Stimulated activated memory B cell treated with anti-CD40 and anti-IgM and Interleukin-4, amounts not matched to agents 10 μg/mL and 1 μg/mL and 100 μg/mL, for 72 hours (primary cell): Measurements from ENCODE around the gene FER1L5.

Source experiments
- ATAC-seq: fragments of 150-1000 bp; cut with Tn5 transposase; 2 replicates; pipeline ENCODE4 v1.10.0; 2021
- H3K27ac Mint-ChIP-seq: one replicate; pipeline ENCODE4 v1.8.0; 2022; ENCODE audit warnings: mild to moderate bottlenecking, mixed read lengths
- H3K27me3 Mint-ChIP-seq: one replicate; pipeline ENCODE4 v1.8.0; 2022; ENCODE audit warnings: mixed read lengths
- H3K36me3 Mint-ChIP-seq: one replicate; pipeline ENCODE4 v1.8.0; 2022; ENCODE audit warnings: mixed read lengths
- H3K4me1 Mint-ChIP-seq: one replicate; pipeline ENCODE4 v1.8.0; 2022; ENCODE audit warnings: mixed read lengths
- H3K4me3 Mint-ChIP-seq: one replicate; pipeline ENCODE4 v1.8.0; 2022; ENCODE audit warnings: mild to moderate bottlenecking, moderate library complexity, mixed read lengths
- H3K9me3 Mint-ChIP-seq: one replicate; pipeline ENCODE4 v1.8.0; 2022; ENCODE audit warnings: mixed read lengths

The FER1L5 gene

GRCh38 chr2:96727431-96727830 is 84.9 kb downstream of the FER1L5 start:
- Mint-ChIP-seq H3K4me1 (no peaks in the 10 kb centered on the region), H3K36me3 (peaks cover 37% of the 10 kb centered on the region), H3K27ac (no peak overlapping the region)

DNA sequence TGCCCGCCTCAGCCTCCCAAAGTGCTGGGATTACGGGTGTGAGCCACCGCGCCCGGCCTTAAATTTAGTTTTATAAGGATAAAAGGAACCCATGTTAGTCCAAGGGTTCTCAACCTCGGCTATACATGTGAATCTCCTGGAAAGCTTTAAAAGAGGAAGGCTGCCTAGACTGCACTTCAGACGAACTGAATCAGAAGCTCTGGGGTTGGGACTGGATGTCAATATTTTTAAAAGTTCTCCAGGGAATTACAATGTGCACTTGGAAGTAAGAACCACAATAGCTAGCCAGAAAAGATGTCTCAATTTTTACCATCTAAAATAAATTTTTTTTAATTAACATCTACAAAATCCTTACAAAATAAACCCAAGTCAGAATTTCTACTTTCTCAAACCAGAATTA is 87.2 kb downstream of the FER1L5 start:
- Mint-ChIP-seq H3K4me3 (no peak overlapping the region), H3K27me3 (no peaks in the 10 kb centered on the region), H3K27ac (no peak overlapping the region), H3K4me1 (no peaks in the 10 kb centered on the region), H3K9me3 (no peaks in the 10 kb centered on the region), H3K36me3 (peaks cover 52% of the 10 kb centered on the region)
- no peak for ATAC-seq

More at GRCh38 chr2:96727431-96727830, 84.9 kb downstream of the FER1L5 start:
- H3K9me3 Mint-ChIP-seq: no peaks in the 10 kb centered on the region
- no peak overlapping the region for H3K4me3 Mint-ChIP-seq
- ATAC-seq: no peak
- H3K27me3 Mint-ChIP-seq: no peaks in the 10 kb centered on the region

GRCh38 chr2:96730212-96730611 is 87.6 kb downstream of the FER1L5 start:
- ATAC-seq: no peak
- no peak overlapping the region for H3K27ac Mint-ChIP-seq
- H3K9me3 Mint-ChIP-seq: no peaks in the 10 kb centered on the region
- H3K4me1 Mint-ChIP-seq: no peaks in the 10 kb centered on the region
- no peak overlapping the region for H3K4me3 Mint-ChIP-seq
- H3K36me3 Mint-ChIP-seq: peaks cover 57% of the 10 kb centered on the region
- no peaks in the 10 kb centered on the region for H3K27me3 Mint-ChIP-seq

- Mint-ChIP-seq H3K4me1 (peaks cover 10% of the 10 kb centered on the region), H3K27me3 (no peaks in the 10 kb centered on the region), H3K27ac (no peak overlapping the region), H3K4me3 (no peak overlapping the region), H3K9me3 (no peaks in the 10 kb centered on the region), H3K36me3 (peaks cover 46% of the 10 kb centered on the region)
- ATAC-seq: no peak
Observed at GRCh38 chr2:96733931-96734330, 91.4 kb downstream of the FER1L5 start.

- Mint-ChIP-seq H3K27me3 (no peaks in the 10 kb centered on the region), H3K4me3 (no peak overlapping the region), H3K9me3 (no peaks in the 10 kb centered on the region), H3K27ac (no peak overlapping the region), H3K4me1 (peaks cover 21% of the 10 kb centered on the region), H3K36me3 (peaks cover 45% of the 10 kb centered on the region)
- ATAC-seq: no peak
Observed at GRCh38 chr2:96734880-96735583, 92.5 kb downstream of the FER1L5 start.

DNA sequence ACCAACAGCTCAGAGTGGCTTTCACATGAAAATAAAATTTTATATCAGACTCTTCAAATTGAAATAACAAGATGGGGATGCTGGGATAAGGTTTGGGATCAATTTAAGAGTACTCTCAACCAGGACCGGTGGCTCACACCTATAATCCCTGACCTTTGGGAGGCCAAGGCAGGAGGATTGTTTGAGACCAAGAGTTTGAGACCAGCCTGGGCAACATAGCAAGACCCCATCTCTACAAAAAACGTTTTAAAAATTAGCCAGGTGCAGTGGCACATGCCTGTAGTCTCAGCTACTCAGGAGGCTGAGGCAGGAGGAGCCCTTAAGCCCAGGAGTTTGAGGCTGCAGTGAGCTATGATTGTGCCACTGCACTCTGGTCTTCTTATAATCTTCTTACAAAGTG is 94.7 kb downstream of the FER1L5 start:
- H3K4me1 Mint-ChIP-seq: peaks cover 27% of the 10 kb centered on the region
- no peak overlapping the region for H3K27ac Mint-ChIP-seq
- H3K9me3 Mint-ChIP-seq: no peaks in the 10 kb centered on the region
- peaks cover 28% of the 10 kb centered on the region for H3K36me3 Mint-ChIP-seq
- no peak overlapping the region for H3K4me3 Mint-ChIP-seq
- H3K27me3 Mint-ChIP-seq: no peaks in the 10 kb centered on the region
- ATAC-seq: no peak

GRCh38 chr2:96737831-96738230 is 95.3 kb downstream of the FER1L5 start:
- no peak overlapping the region for H3K27ac Mint-ChIP-seq
- no peak for ATAC-seq
- H3K4me3 Mint-ChIP-seq: no peak overlapping the region
- H3K36me3 Mint-ChIP-seq: peaks cover 24% of the 10 kb centered on the region
- no peaks in the 10 kb centered on the region for H3K9me3 Mint-ChIP-seq
- H3K27me3 Mint-ChIP-seq: no peaks in the 10 kb centered on the region
- H3K4me1 Mint-ChIP-seq: peaks cover 27% of the 10 kb centered on the region

- H3K4me1 Mint-ChIP-seq: peaks cover 27% of the 10 kb centered on the region
- H3K9me3 Mint-ChIP-seq: no peaks in the 10 kb centered on the region
- no peaks in the 10 kb centered on the region for H3K27me3 Mint-ChIP-seq
- ATAC-seq: no peak
- H3K27ac Mint-ChIP-seq: peak overlapping the region; percentile 88
- H3K4me3 Mint-ChIP-seq: peak overlapping the region; percentile 94
- peaks cover 10% of the 10 kb centered on the region for H3K36me3 Mint-ChIP-seq
Observed at GRCh38 chr2:96739076-96739632, 96.6 kb downstream of the FER1L5 start.

- Mint-ChIP-seq H3K4me1 (peaks cover 27% of the 10 kb centered on the region), H3K9me3 (no peaks in the 10 kb centered on the region), H3K27ac (peak within 1 kb of the TSS; percentile 88), H3K4me3 (peak within 1 kb of the TSS; percentile 94), H3K36me3 (peaks cover 4% of the 10 kb centered on the region), H3K27me3 (no peaks in the 10 kb centered on the region)
- peak; percentile 100 for ATAC-seq
Observed at GRCh38 chr2:96739633-96740428, 97.3 kb downstream of the FER1L5 start, which contains the start of gene LMAN2L. LMAN2L (minus strand) TSS chr2:96740064; CDS start chr2:96740040, 24 bp downstream.

DNA sequence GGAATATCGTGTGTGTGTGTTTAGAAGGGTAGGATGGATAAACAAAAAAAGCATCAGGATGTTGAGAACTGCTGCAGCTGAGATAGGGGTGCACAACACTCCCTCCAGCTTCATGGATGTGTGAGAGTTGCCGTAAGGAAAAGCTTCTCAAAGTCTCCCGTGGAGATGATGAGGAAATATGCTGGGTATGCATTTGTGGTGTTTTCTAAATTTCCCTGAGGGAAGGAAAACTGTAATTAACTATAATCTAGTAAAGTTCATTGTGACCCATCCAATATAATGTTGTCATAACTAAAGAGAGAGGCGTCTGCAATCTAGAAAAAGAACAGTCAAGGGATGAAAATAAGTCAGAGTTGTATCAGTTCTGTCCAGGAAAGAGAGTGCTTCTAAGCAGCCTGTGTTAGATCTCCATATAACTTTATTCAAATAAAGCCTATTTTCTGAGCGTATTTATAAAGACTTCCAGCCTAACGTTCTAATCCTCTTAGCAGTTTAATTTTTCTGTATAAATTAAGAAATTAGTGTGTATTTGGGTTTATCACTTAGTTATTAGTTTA is 104.6 kb downstream of the FER1L5 start:
- no peaks in the 10 kb centered on the region for H3K36me3 Mint-ChIP-seq
- no peaks in the 10 kb centered on the region for H3K4me1 Mint-ChIP-seq
- H3K27me3 Mint-ChIP-seq: no peaks in the 10 kb centered on the region
- H3K4me3 Mint-ChIP-seq: no peak overlapping the region
- no peaks in the 10 kb centered on the region for H3K9me3 Mint-ChIP-seq
- H3K27ac Mint-ChIP-seq: no peak overlapping the region
- ATAC-seq: no peak

- Mint-ChIP-seq H3K27me3 (no peaks in the 10 kb centered on the region), H3K4me1 (no peaks in the 10 kb centered on the region), H3K27ac (no peak overlapping the region), H3K4me3 (no peak overlapping the region), H3K36me3 (no peaks in the 10 kb centered on the region), H3K9me3 (no peaks in the 10 kb centered on the region)
- no peak for ATAC-seq
Observed at GRCh38 chr2:96751800-96752199, 109.2 kb downstream of the FER1L5 start.

DNA sequence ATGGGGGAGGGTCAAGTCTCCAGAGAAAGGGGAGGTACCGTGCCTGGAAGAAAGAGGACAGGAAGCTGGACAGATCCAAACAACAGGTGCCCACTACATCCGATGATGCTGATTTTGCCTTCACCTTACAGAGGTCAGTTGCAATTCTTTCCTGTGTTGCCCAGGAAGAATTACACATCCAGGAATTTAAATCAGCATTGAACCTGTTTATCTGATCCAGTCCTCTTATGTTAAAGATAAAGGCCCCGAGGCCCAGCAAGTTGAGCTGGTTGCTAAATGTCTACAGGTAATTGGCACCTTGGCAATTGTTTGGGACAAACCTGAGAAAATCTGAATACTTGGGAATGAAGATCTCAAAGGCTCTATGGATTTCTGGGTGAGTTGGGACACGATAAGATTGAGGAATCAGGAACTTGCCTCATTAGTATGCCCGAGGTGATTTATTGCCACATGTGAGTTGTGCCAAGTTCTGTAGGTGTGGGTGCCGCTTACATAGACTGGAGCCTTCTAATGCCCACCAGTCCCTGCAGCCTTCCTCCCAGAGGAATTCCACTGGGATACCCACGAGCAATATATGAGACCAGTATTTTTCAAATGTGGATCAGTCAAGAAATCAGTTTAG is 111.2 kb downstream of the FER1L5 start:
- ATAC-seq: no peak
- H3K27ac Mint-ChIP-seq: no peak overlapping the region
- no peaks in the 10 kb centered on the region for H3K9me3 Mint-ChIP-seq
- no peaks in the 10 kb centered on the region for H3K36me3 Mint-ChIP-seq
- H3K27me3 Mint-ChIP-seq: no peaks in the 10 kb centered on the region
- H3K4me3 Mint-ChIP-seq: no peak overlapping the region
- no peaks in the 10 kb centered on the region for H3K4me1 Mint-ChIP-seq

- no peak for ATAC-seq
- no peaks in the 10 kb centered on the region for H3K36me3 Mint-ChIP-seq
- H3K27me3 Mint-ChIP-seq: no peaks in the 10 kb centered on the region
- H3K9me3 Mint-ChIP-seq: no peaks in the 10 kb centered on the region
- H3K4me1 Mint-ChIP-seq: peaks cover 4% of the 10 kb centered on the region
- no peak overlapping the region for H3K4me3 Mint-ChIP-seq
- no peak overlapping the region for H3K27ac Mint-ChIP-seq
Observed at GRCh38 chr2:96754317-96754716, 111.8 kb downstream of the FER1L5 start.
